DOHH2 (cell line): ENCODE data around the gene CASKIN1.
A peak's percentile ranks its signal among the peaks of the same experiment; 100 is the strongest.
"Not testable (repeated sequence)": the region's sequence is repeated elsewhere in the genome, so short reads cannot be mapped to it uniquely, and the experiment has no call there.

Experiments
- H3F3A ChIP-seq: fragments of 200-600 bp; sonication (generic), shearing (Covaris generic); 2 replicates; pipeline ENCODE4 v1.6.0; 2016; ENCODE audit warnings: antibody characterized with exemption, mild to moderate bottlenecking; ENCODE audit not compliant: control insufficient read depth, insufficient read depth
- H3K27ac ChIP-seq: fragments of 200-600 bp; sonication (generic); 2 replicates; pipeline ENCODE4 v1.5.1; 2014; ENCODE audit warnings: low read depth, mild to moderate bottlenecking, low read length, moderate library complexity
- H3K27me3 ChIP-seq: fragments of 200-600 bp; sonication (generic); 2 replicates; pipeline ENCODE4 v1.6.1; 2014; ENCODE audit warnings: mild to moderate bottlenecking, low read length, mixed read lengths; ENCODE audit not compliant: control insufficient read depth
- H3K36me3 ChIP-seq: fragments of 200-600 bp; sonication (generic); 2 replicates; pipeline ENCODE4 v1.6.1; 2014; ENCODE audit warnings: mild to moderate bottlenecking, low read length, moderate library complexity, mixed read lengths; ENCODE audit not compliant: control insufficient read depth
- H3K4me1 ChIP-seq: fragments of 200-600 bp; sonication (generic); 2 replicates; pipeline ENCODE4 v1.6.1; 2014; ENCODE audit warnings: mild to moderate bottlenecking, low read length, mixed read lengths; ENCODE audit not compliant: control insufficient read depth
- H3K4me2 ChIP-seq: fragments of 200-600 bp; sonication (generic); 2 replicates; pipeline ENCODE4 v1.6.0; 2014; ENCODE audit warnings: mild to moderate bottlenecking, low read length, moderate library complexity
- H3K4me3 ChIP-seq: fragments of 200-600 bp; sonication (generic); 2 replicates; pipeline ENCODE4 v1.5.1; 2014; ENCODE audit warnings: mild to moderate bottlenecking, low read length, mixed read lengths
- H3K79me2 ChIP-seq: fragments of 200-600 bp; sonication (generic); 2 replicates; pipeline ENCODE4 v1.6.1; 2014; ENCODE audit warnings: mild to moderate bottlenecking, low read length, mixed read lengths; ENCODE audit not compliant: control insufficient read depth
- H3K9me2 ChIP-seq: fragments of 200-600 bp; sonication (generic); replicated peaks from 2 replicates; pipeline ENCODE4 v1.6.1; 2014; ENCODE audit warnings: mild to moderate bottlenecking, low read length, mixed read lengths; ENCODE audit not compliant: control insufficient read depth
- H3K9me3 ChIP-seq: fragments of 200-600 bp; sonication (generic); 2 replicates; pipeline ENCODE4 v1.6.1; 2014; ENCODE audit warnings: antibody characterized with exemption, low read length, mixed read lengths; ENCODE audit not compliant: control insufficient read depth, insufficient read depth
- H4K20me1 ChIP-seq: fragments of 200-600 bp; sonication (generic); 2 replicates; pipeline ENCODE4 v1.6.0; 2014; ENCODE audit warnings: low read depth, mild to moderate bottlenecking, antibody characterized with exemption, low read length, moderate library complexity; ENCODE audit not compliant: control insufficient read depth, insufficient read depth
- CTCF ChIP-seq: fragments of 200-600 bp; sonication (generic); IDR thresholded peaks from one replicate; pipeline ENCODE4 v1.5.1; 2014; ENCODE audit warnings: antibody characterized with exemption, mild to moderate bottlenecking, low read depth, low read length; ENCODE audit not compliant: poor library complexity, severe bottlenecking
- EZH2phosphoT487 ChIP-seq: fragments of 200-600 bp; sonication (generic); IDR thresholded peaks from 2 replicates; pipeline ENCODE4 v1.6.1; 2017; ENCODE audit warnings: borderline replicate concordance, mild to moderate bottlenecking, antibody characterized with exemption, low read length, moderate library complexity, mixed read lengths

Gene CASKIN1

GRCh38 chr16:2142942-2143877 is 53.2 kb downstream of the CASKIN1 start:
- Histone ChIP-seq H3K79me2 (no peaks in the 10 kb centered on the region), H3K9me3 (no peaks in the 10 kb centered on the region), H3K4me3 (no peak overlapping the region), H3K27me3 (peaks cover 3% of the 10 kb centered on the region; the same call in 1 of the 2 replicates), H3K4me1 (peaks cover 9% of the 10 kb centered on the region), H3F3A (peaks cover 12% of the 10 kb centered on the region), H3K4me2 (no peak overlapping the region), H3K27ac (no peak overlapping the region), H4K20me1 (peaks cover 5% of the 10 kb centered on the region; the same call in 1 of the 2 replicates), H3K36me3 (no peaks in the 10 kb centered on the region), H3K9me2 (no peaks in the 10 kb centered on the region)
- TF ChIP-seq EZH2phosphoT487 (no peak), CTCF (no peak)

- H3K4me1 ChIP-seq, result peaks cover 11% of the 10 kb centered on the region
- H3K27ac ChIP-seq, result not testable (repeated sequence)
These were observed 60.5 kb downstream of the CASKIN1 start, which contains the start of gene PKD1 for GRCh38 chr16:2135770-2136490. TSS of gene PKD1 (minus strand) at chr16:2135898. CDS start at chr16:2135689, 209 bp downstream.

GRCh38 chr16:2135071-2135470 is 61.3 kb downstream of the CASKIN1 start:
- not testable (repeated sequence) for H3F3A ChIP-seq, H4K20me1 ChIP-seq, H3K4me1 ChIP-seq, H3K27ac ChIP-seq, H3K9me2 ChIP-seq, H3K9me3 ChIP-seq, H3K36me3 ChIP-seq, H3K27me3 ChIP-seq
- peak overlapping the region; percentile 68 for H3K4me3 ChIP-seq
- peak overlapping the region; percentile 48 for H3K4me2 ChIP-seq
- H3K79me2 ChIP-seq, result peaks cover 11% of the 10 kb centered on the region

More at GRCh38 chr16:2135770-2136490, 60.5 kb downstream of the CASKIN1 start, which contains the start of gene PKD1:
- H3K36me3 ChIP-seq, H4K20me1 ChIP-seq, H3K9me3 ChIP-seq, H3K79me2 ChIP-seq, H3F3A ChIP-seq, H3K27me3 ChIP-seq, H3K9me2 ChIP-seq: not testable (repeated sequence)
- H3K4me3 ChIP-seq, result peak within 1 kb of the TSS; percentile 77
- H3K4me2 ChIP-seq, result peak within 1 kb of the TSS; percentile 71

GRCh38 chr16:2133797-2134196 is 62.6 kb downstream of the CASKIN1 start:
- H3K4me3 ChIP-seq, H3K36me3 ChIP-seq, H3K9me2 ChIP-seq, H3K9me3 ChIP-seq, H3K4me2 ChIP-seq, H3F3A ChIP-seq, H4K20me1 ChIP-seq, H3K27ac ChIP-seq, H3K27me3 ChIP-seq: not testable (repeated sequence)
- H3K4me1 ChIP-seq, result peaks cover 15% of the 10 kb centered on the region
- peaks cover 14% of the 10 kb centered on the region for H3K79me2 ChIP-seq

GRCh38 chr16:2129890-2130447 is 66.4 kb downstream of the CASKIN1 start:
- not testable (repeated sequence) for H3K9me2 ChIP-seq, H3K4me3 ChIP-seq, H3K36me3 ChIP-seq, H3K27ac ChIP-seq, H3K9me3 ChIP-seq, H3K27me3 ChIP-seq, H4K20me1 ChIP-seq, H3K4me2 ChIP-seq, H3F3A ChIP-seq
- peaks cover 29% of the 10 kb centered on the region for H3K79me2 ChIP-seq
- H3K4me1 ChIP-seq, result peaks cover 26% of the 10 kb centered on the region

GRCh38 chr16:2129251-2129650 is 67.2 kb downstream of the CASKIN1 start:
- H3K4me3 ChIP-seq, result peak overlapping the region; percentile 71; the same call in 1 of the 2 replicates

More at GRCh38 chr16:2129251-2129650, 67.2 kb downstream of the CASKIN1 start:
- H3K4me1 ChIP-seq, result peaks cover 29% of the 10 kb centered on the region
- H3F3A ChIP-seq, H3K9me2 ChIP-seq, H4K20me1 ChIP-seq, H3K27me3 ChIP-seq, H3K36me3 ChIP-seq, H3K9me3 ChIP-seq: not testable (repeated sequence)
- H3K4me2 ChIP-seq, result peak overlapping the region; percentile 88; the same call in 1 of the 2 replicates
- H3K27ac ChIP-seq, result peak overlapping the region; percentile 84
- peaks cover 29% of the 10 kb centered on the region for H3K79me2 ChIP-seq
